Measurements from ENCODE around the gene APAF1. TPM values are rescaled to one million over a fixed set of nuclear protein-coding genes. Genes with fewer than 3 reads are reported as not detected.

Gene APAF1
- total and polyA plus RNA-seq, 2 of the 13 experiments (the other 11 are each of a cell fraction or from before 2014, with no cell fraction given), result 6.0 to 13.0 TPM

GRCh38 chr12:98701166-98701565 lies 56.1 kb downstream of the APAF1 start:
- peaks cover under 1 to 9% of the 10 kb centered on the region in 2 experiments; a peak in 4 of 5 replicates for H3K36me3 ChIP-seq (replicated peaks in 1 of 2; ENCODE audit: control insufficient read depth in 1 of 2, insufficient read depth in 2 of 2, low read length in 2 of 2)
- H3K4me2 ChIP-seq (ENCODE audit: low read depth, low read length), result no peak overlapping the region
- no peaks in the 10 kb centered on the region for H3K9me3 ChIP-seq (ENCODE audit: low read length)
- H3K4me3 ChIP-seq (replicated peaks in 1 of 3; ENCODE audit: insufficient read depth in 1 of 3, low read depth in 2 of 3, low read length in 3 of 3), result no peak overlapping the region
- H3K27me3 ChIP-seq (ENCODE audit: control insufficient read depth in 1 of 2, insufficient read depth in 2 of 2, low read length in 2 of 2), result no peaks in the 10 kb centered on the region
- POLR2A ChIA-PET, result no interaction called here
- BruUV-seq (replicated peaks), result no TSS peak
- no peaks in the 10 kb centered on the region for H3K4me1 ChIP-seq (ENCODE audit: insufficient read depth, low read length)
- in situ Hi-C loops (cut with HindIII; ENCODE audit: extremely low pct_ligation_motif_present, low pct_unique_long_range_greater_than_20kb), result no loop called here
- DNase-seq (ENCODE audit: low spot score) (no peak), FAIRE-seq (no peak), ATAC-seq (no peak)
- no peaks in the 10 kb centered on the region for H3K79me2 ChIP-seq (ENCODE audit: insufficient read depth, low read length)
- no peak overlapping the region for H3K9ac ChIP-seq (ENCODE audit: insufficient read depth, low read depth, low read length)
- no peak overlapping the region for H3K27ac ChIP-seq (ENCODE audit: extremely low read length, insufficient read depth, low read length)
- no peaks in the 10 kb centered on the region for H4K20me1 ChIP-seq (ENCODE audit: insufficient read depth, low read length)
- CTCF ChIA-PET (ENCODE audit: low intra/inter-chr PET ratio, low total read pairs), result no interaction called here
- intact Hi-C loops (cut with micrococcal nuclease; ENCODE audit: unreplicated experiment), result no loop called here
- no peak overlapping the region for H2AFZ ChIP-seq (ENCODE audit: low read length)
- whole genome bisulfite sequencing (ENCODE audit: low lambda C conversion rate), result 57% methylated on average over 1 of the region's 1 CpG
- TF ChIP-seq ZNF564 (CRISPR knock-in tag; IDR thresholded peaks at IDR 0.05), result no peak
- no peak for TF ChIP-seq RARA (CRISPR knock-in tag; IDR thresholded peaks at IDR 0.05)
- TF ChIP-seq THAP7 (CRISPR knock-in tag; IDR thresholded peaks at IDR 0.05), result no peak
- TF ChIP-seq ZNF335 (CRISPR knock-in tag; IDR thresholded peaks at IDR 0.05), result no peak
- no peak for TF ChIP-seq NPAS2 (CRISPR knock-in tag; IDR thresholded peaks at IDR 0.05; ENCODE audit: borderline replicate concordance)
- no peak for TF ChIP-seq MZF1 (CRISPR knock-in tag; IDR thresholded peaks at IDR 0.05; ENCODE audit: borderline replicate concordance)
- no peak for TF ChIP-seq FOXC1 (CRISPR knock-in tag; IDR thresholded peaks at IDR 0.05; ENCODE audit: borderline replicate concordance)
- no peak for TF ChIP-seq RBM39 (IDR thresholded peaks at IDR 0.05; ENCODE audit: low read depth, low read length, poor library complexity, severe bottlenecking)
- TF ChIP-seq ZNF230 (CRISPR knock-in tag; IDR thresholded peaks at IDR 0.05), result no peak
- no peak for TF ChIP-seq FUBP1 (CRISPR knock-in tag; IDR thresholded peaks at IDR 0.05; ENCODE audit: borderline replicate concordance)
- TF ChIP-seq SMYD3 (CRISPR knock-in tag; IDR thresholded peaks at IDR 0.05), result no peak
- TF ChIP-seq NFIB (CRISPR knock-in tag; IDR thresholded peaks at IDR 0.05; ENCODE audit: borderline replicate concordance), result no peak
- TF ChIP-seq IRF2 (CRISPR knock-in tag; IDR thresholded peaks at IDR 0.05), result no peak
- TF ChIP-seq ZNF180 (CRISPR knock-in tag; IDR thresholded peaks at IDR 0.05; ENCODE audit: borderline replicate concordance, low read depth), result no peak
